MG63 (cell line): ENCODE data around the gene SMIM21. TPM values are rescaled to one million over a fixed set of nuclear protein-coding genes. Genes with fewer than 3 reads are reported as not detected.

Source experiments
- DNase-seq: peaks from one replicate; pipeline ENCODE4 v3.0.0-alpha.2; 2020
- H3K27me3 ChIP-seq: fragments of 250-450 bp; sonication (Bioruptor Pico); 2 replicates; pipeline ENCODE4 v1.5.1; 2020; ENCODE audit warnings: mild to moderate bottlenecking, moderate library complexity
- H3K36me3 ChIP-seq: fragments of 250-450 bp; sonication (Bioruptor Pico); 2 replicates; pipeline ENCODE4 v1.5.1; 2020; ENCODE audit warnings: mild to moderate bottlenecking, moderate library complexity
- H3K4me3 ChIP-seq: fragments of 250-450 bp; sonication (Bioruptor Pico); 2 replicates; pipeline ENCODE4 v1.5.1; 2020; ENCODE audit warnings: mild to moderate bottlenecking, moderate library complexity
- H3K9me3 ChIP-seq: fragments of 250-450 bp; sonication (Bioruptor Pico); 2 replicates; pipeline ENCODE4 v1.5.1; 2020; ENCODE audit warnings: mild to moderate bottlenecking, moderate library complexity
- total RNA-seq: library from RNA; depleted of rRNA; stranded (reverse); fragments of >200 nt; shearing (Covaris generic); gene quantifications from 2 replicates; pipeline ENCODE4 v1.2.3, GENCODE V29; 2014; ENCODE audit warnings: low replicate concordance

The SMIM21 gene
- total RNA-seq, 1 experiment from 2014 or later: not detected

- DNase-seq: no peak
- H3K4me3 ChIP-seq: no peak overlapping the region
- no peaks in the 10 kb centered on the region for H3K27me3 ChIP-seq
- no peaks in the 10 kb centered on the region for H3K9me3 ChIP-seq
- H3K36me3 ChIP-seq: no peaks in the 10 kb centered on the region
Observed at GRCh38 chr18:75393721-75394120, 33.8 kb downstream of the SMIM21 start.

GRCh38 chr18:75392226-75392578, 35.3 kb downstream of the SMIM21 start:
- Histone ChIP-seq H3K4me3 (no peak overlapping the region), H3K36me3 (no peaks in the 10 kb centered on the region), H3K27me3 (no peaks in the 10 kb centered on the region), H3K9me3 (no peaks in the 10 kb centered on the region)
- no peak for DNase-seq

GRCh38 chr18:75391279-75392225, 36.0 kb downstream of the SMIM21 start:
- no peaks in the 10 kb centered on the region for H3K27me3 ChIP-seq
- DNase-seq: no peak
- H3K36me3 ChIP-seq: no peaks in the 10 kb centered on the region
- H3K4me3 ChIP-seq: no peak overlapping the region
- no peaks in the 10 kb centered on the region for H3K9me3 ChIP-seq

- no peak for DNase-seq
- Histone ChIP-seq H3K27me3 (no peaks in the 10 kb centered on the region), H3K9me3 (no peaks in the 10 kb centered on the region), H3K36me3 (no peaks in the 10 kb centered on the region), H3K4me3 (no peak overlapping the region)
Observed at GRCh38 chr18:75390854-75391253, 36.6 kb downstream of the SMIM21 start.

- no peaks in the 10 kb centered on the region for H3K36me3 ChIP-seq
- DNase-seq: no peak
- H3K9me3 ChIP-seq: no peaks in the 10 kb centered on the region
- H3K4me3 ChIP-seq: no peak overlapping the region
- H3K27me3 ChIP-seq: no peaks in the 10 kb centered on the region
Observed at GRCh38 chr18:75384144-75384543, 43.4 kb downstream of the SMIM21 start.

- no peak for DNase-seq
- no peaks in the 10 kb centered on the region for H3K36me3 ChIP-seq
- H3K9me3 ChIP-seq: no peaks in the 10 kb centered on the region
- no peaks in the 10 kb centered on the region for H3K27me3 ChIP-seq
- no peak overlapping the region for H3K4me3 ChIP-seq
Observed at GRCh38 chr18:75378376-75379315, 48.9 kb downstream of the SMIM21 start.

GRCh38 chr18:75377926-75378325, 49.6 kb downstream of the SMIM21 start:
- Histone ChIP-seq H3K36me3 (no peaks in the 10 kb centered on the region), H3K4me3 (no peak overlapping the region), H3K9me3 (no peaks in the 10 kb centered on the region), H3K27me3 (no peaks in the 10 kb centered on the region)
- DNase-seq: no peak

GRCh38 chr18:75377258-75377657, 50.2 kb downstream of the SMIM21 start:
- Histone ChIP-seq H3K36me3 (no peaks in the 10 kb centered on the region), H3K4me3 (no peak overlapping the region), H3K9me3 (no peaks in the 10 kb centered on the region), H3K27me3 (no peaks in the 10 kb centered on the region)
- no peak for DNase-seq

- Histone ChIP-seq H3K36me3 (no peaks in the 10 kb centered on the region), H3K4me3 (no peak overlapping the region), H3K9me3 (no peaks in the 10 kb centered on the region), H3K27me3 (no peaks in the 10 kb centered on the region)
- no peak for DNase-seq
Observed at GRCh38 chr18:75376004-75376403, 51.5 kb downstream of the SMIM21 start.

- H3K27me3 ChIP-seq: no peaks in the 10 kb centered on the region
- H3K4me3 ChIP-seq: no peak overlapping the region
- H3K36me3 ChIP-seq: no peaks in the 10 kb centered on the region
- DNase-seq: no peak
- H3K9me3 ChIP-seq: no peaks in the 10 kb centered on the region
Observed at GRCh38 chr18:75375341-75375740, 52.2 kb downstream of the SMIM21 start.

GRCh38 chr18:75374466-75374865, 53.0 kb downstream of the SMIM21 start:
- no peaks in the 10 kb centered on the region for H3K36me3 ChIP-seq
- DNase-seq: no peak
- no peaks in the 10 kb centered on the region for H3K27me3 ChIP-seq
- no peak overlapping the region for H3K4me3 ChIP-seq
- no peaks in the 10 kb centered on the region for H3K9me3 ChIP-seq

- Histone ChIP-seq H3K36me3 (no peaks in the 10 kb centered on the region), H3K27me3 (no peaks in the 10 kb centered on the region), H3K4me3 (no peak overlapping the region), H3K9me3 (no peaks in the 10 kb centered on the region)
- no peak for DNase-seq
Observed at GRCh38 chr18:75369026-75369721, 58.3 kb downstream of the SMIM21 start.

GRCh38 chr18:75365837-75366236, 61.7 kb downstream of the SMIM21 start:
- H3K27me3 ChIP-seq: no peaks in the 10 kb centered on the region
- no peaks in the 10 kb centered on the region for H3K36me3 ChIP-seq
- H3K9me3 ChIP-seq: no peaks in the 10 kb centered on the region
- no peak overlapping the region for H3K4me3 ChIP-seq
- no peak for DNase-seq

- H3K9me3 ChIP-seq: no peaks in the 10 kb centered on the region
- DNase-seq: no peak
Observed at GRCh38 chr18:75365254-75365629, 62.3 kb downstream of the SMIM21 start.

GRCh38 chr18:75364512-75365253, 62.8 kb downstream of the SMIM21 start:
- Histone ChIP-seq H3K36me3 (no peaks in the 10 kb centered on the region), H3K4me3 (no peak overlapping the region), H3K27me3 (no peaks in the 10 kb centered on the region), H3K9me3 (no peaks in the 10 kb centered on the region)
- DNase-seq: no peak

More at GRCh38 chr18:75365254-75365629, 62.3 kb downstream of the SMIM21 start:
- no peaks in the 10 kb centered on the region for H3K27me3 ChIP-seq
- H3K36me3 ChIP-seq: no peaks in the 10 kb centered on the region
- H3K4me3 ChIP-seq: no peak overlapping the region
